HEK293 (cell line): ENCODE results near the gene SNTG2.

Source experiments
- CTCF ChIA-PET: fragments of 350-600 bp; formaldehyde crosslinking; extraction: SDS; loops from one replicate; lab custom pipeline; 2021; ENCODE audit warnings: antibody characterized with exemption; lab: Yijun Ruan, JAX
- POLR2A ChIA-PET: fragments of 300-600 bp; formaldehyde crosslinking; extraction: SDS; loops from one replicate; lab custom pipeline; 2020; ENCODE audit warnings: antibody characterized with exemption, inconsistent platforms; lab: Yijun Ruan, JAX
- H3K27ac ChIP-seq: fragments of 200-500 bp; sonication (Bioruptor generic); 2 replicates; pipeline ENCODE4 v1.5.1; 2014; ENCODE audit warnings: low read depth, low read length, control low read depth, inconsistent platforms; ENCODE audit errors: extremely low read depth
- H3K36me3 ChIP-seq, 2 experiments: fragments of 200-500 bp in 1 of 2; sonication (Bioruptor generic) in 1 of 2; 1 replicate in 1 of 2; 2 replicates in 1 of 2; pipeline ENCODE4 v1.5.1; 2014 to 2017; ENCODE audit warnings: inconsistent platforms in 2 of 2, low read length in 2 of 2; ENCODE audit not compliant: control insufficient read depth in 2 of 2, insufficient read depth in 1 of 2
- H3K4me1 ChIP-seq: fragments of 200-500 bp; sonication (Bioruptor generic); 2 replicates; pipeline ENCODE4 v1.5.1; 2014; ENCODE audit warnings: mild to moderate bottlenecking, low read length, inconsistent platforms; ENCODE audit not compliant: control insufficient read depth, insufficient read depth
- H3K4me3 ChIP-seq: 2 replicates; pipeline ENCODE4 v1.5.1; 2011; ENCODE audit warnings: low read depth, mild to moderate bottlenecking, control low read depth, low read length, moderate library complexity
- H3K9me3 ChIP-seq: fragments of 200-500 bp; sonication (Bioruptor generic); 2 replicates; pipeline ENCODE4 v1.5.1; 2014; ENCODE audit warnings: low read depth, low read length, inconsistent platforms; ENCODE audit not compliant: control insufficient read depth, insufficient read depth
- GLIS1 ChIP-seq: fragments of 450-650 bp; formaldehyde crosslinking; IDR thresholded peaks from 2 replicates; pipeline ENCODE4 v1.5.1; 2016; ENCODE audit warnings: missing biosample characterization, missing genetic modification characterization
- HOXC10 ChIP-seq: sonication (generic); formaldehyde crosslinking; IDR thresholded peaks from 2 replicates; pipeline ENCODE4 v1.8.1; 2023; ENCODE audit warnings: mild to moderate bottlenecking, missing genetic modification reagents
- KLF1 ChIP-seq: fragments of 450-650 bp; formaldehyde crosslinking; IDR thresholded peaks from 2 replicates; pipeline ENCODE4 v1.5.1; 2016; ENCODE audit warnings: missing biosample characterization, missing genetic modification characterization
- KLF10 ChIP-seq: fragments of 450-650 bp; IDR thresholded peaks from 2 replicates; pipeline ENCODE4 v1.5.1; 2018; ENCODE audit warnings: missing biosample characterization, mild to moderate bottlenecking, missing genetic modification characterization
- KLF9 ChIP-seq: fragments of 450-650 bp; formaldehyde crosslinking; IDR thresholded peaks from 2 replicates; pipeline ENCODE4 v1.5.1; 2016; ENCODE audit warnings: missing biosample characterization, missing genetic modification characterization, low read depth
- MZF1 ChIP-seq: fragments of 450-650 bp; formaldehyde crosslinking; IDR thresholded peaks from 2 replicates; pipeline ENCODE4 v1.5.1; 2017; ENCODE audit warnings: missing biosample characterization, missing genetic modification characterization, borderline replicate concordance
- RBAK ChIP-seq: fragments of 450-650 bp; formaldehyde crosslinking; IDR thresholded peaks from 2 replicates; pipeline ENCODE4 v1.5.1; 2016; ENCODE audit warnings: missing biosample characterization, missing genetic modification characterization
- REST ChIP-seq: fragments of 450-650 bp; formaldehyde crosslinking; IDR thresholded peaks from 2 replicates; pipeline ENCODE4 v1.5.1; 2016; ENCODE audit warnings: missing biosample characterization, missing genetic modification characterization
- SETDB1 ChIP-seq: IDR thresholded peaks from one replicate; pipeline ENCODE4 v1.6.1; 2017; ENCODE audit warnings: mild to moderate bottlenecking, low read length, moderate library complexity, mixed read lengths; ENCODE audit not compliant: insufficient read length
- SP2 ChIP-seq: fragments of 450-650 bp; formaldehyde crosslinking; IDR thresholded peaks from 2 replicates; pipeline ENCODE4 v1.5.1; 2016; ENCODE audit warnings: missing biosample characterization, missing genetic modification characterization
- ZBTB8A ChIP-seq: fragments of 450-650 bp; formaldehyde crosslinking; IDR thresholded peaks from 2 replicates; pipeline ENCODE4 v1.5.1; 2016; ENCODE audit warnings: missing biosample characterization, missing genetic modification characterization
- ZNF133 ChIP-seq: fragments of 450-650 bp; formaldehyde crosslinking; IDR thresholded peaks from 2 replicates; pipeline ENCODE4 v1.5.1; 2016; ENCODE audit warnings: missing biosample characterization, missing genetic modification characterization
- ZNF155 ChIP-seq: fragments of 450-650 bp; formaldehyde crosslinking; IDR thresholded peaks from 2 replicates; pipeline ENCODE4 v1.5.1; 2016; ENCODE audit warnings: missing biosample characterization, missing genetic modification characterization
- ZNF2 ChIP-seq: fragments of 450-650 bp; formaldehyde crosslinking; IDR thresholded peaks from 2 replicates; pipeline ENCODE4 v1.5.1; 2016; ENCODE audit warnings: missing biosample characterization, missing genetic modification characterization
- ZNF23 ChIP-seq: fragments of 450-650 bp; formaldehyde crosslinking; IDR thresholded peaks from 2 replicates; pipeline ENCODE4 v1.5.1; 2016; ENCODE audit warnings: missing biosample characterization, missing genetic modification characterization, borderline replicate concordance
- ZNF394 ChIP-seq: fragments of 450-650 bp; formaldehyde crosslinking; IDR thresholded peaks from 2 replicates; pipeline ENCODE4 v1.5.1; 2016; ENCODE audit warnings: missing biosample characterization, missing genetic modification characterization, mild to moderate bottlenecking, moderate library complexity, borderline replicate concordance
- ZNF416 ChIP-seq: fragments of 450-650 bp; formaldehyde crosslinking; IDR thresholded peaks from 2 replicates; pipeline ENCODE4 v1.5.1; 2016; ENCODE audit warnings: missing biosample characterization, missing genetic modification characterization
- ZNF48 ChIP-seq: fragments of 450-650 bp; formaldehyde crosslinking; IDR thresholded peaks from 2 replicates; pipeline ENCODE4 v1.5.1; 2016; ENCODE audit warnings: missing biosample characterization, missing genetic modification characterization
- ZNF510 ChIP-seq: fragments of 450-650 bp; formaldehyde crosslinking; IDR thresholded peaks from 2 replicates; pipeline ENCODE4 v1.5.1; 2018; ENCODE audit warnings: mild to moderate bottlenecking, missing genetic modification characterization, missing biosample characterization; ENCODE audit not compliant: insufficient replicate concordance
- ZNF530 ChIP-seq: fragments of 450-650 bp; formaldehyde crosslinking; IDR thresholded peaks from 2 replicates; pipeline ENCODE4 v1.5.1; 2016; ENCODE audit warnings: low read depth, missing biosample characterization, missing genetic modification characterization
- ZNF544 ChIP-seq: fragments of 450-650 bp; formaldehyde crosslinking; IDR thresholded peaks from 2 replicates; pipeline ENCODE4 v1.5.0; 2017; ENCODE audit warnings: missing biosample characterization, missing genetic modification characterization
- ZNF555 ChIP-seq: fragments of 450-650 bp; formaldehyde crosslinking; conservative IDR thresholded peaks from 2 replicates; pipeline ENCODE4 v1.5.1; 2017; ENCODE audit warnings: missing biosample characterization, mild to moderate bottlenecking, missing genetic modification characterization, inconsistent platforms
- ZNF571 ChIP-seq: fragments of 450-650 bp; formaldehyde crosslinking; IDR thresholded peaks from 2 replicates; pipeline ENCODE4 v1.5.0; 2017; ENCODE audit warnings: missing biosample characterization, missing genetic modification characterization
- ZNF624 ChIP-seq: fragments of 450-650 bp; formaldehyde crosslinking; IDR thresholded peaks from 2 replicates; pipeline ENCODE4 v1.5.1; 2017; ENCODE audit warnings: missing biosample characterization, missing genetic modification characterization
- ZNF664 ChIP-seq: fragments of 450-650 bp; formaldehyde crosslinking; IDR thresholded peaks from 2 replicates; pipeline ENCODE4 v1.5.1; 2016; ENCODE audit warnings: missing biosample characterization, missing genetic modification characterization
- ZNF768 ChIP-seq: fragments of 450-650 bp; formaldehyde crosslinking; IDR thresholded peaks from 2 replicates; pipeline ENCODE4 v1.5.1; 2018; ENCODE audit warnings: missing biosample characterization, mild to moderate bottlenecking, missing genetic modification characterization
- ZNF830 ChIP-seq: fragments of 450-650 bp; IDR thresholded peaks from 2 replicates; pipeline ENCODE4 v1.5.0; 2018; ENCODE audit warnings: missing biosample characterization, missing genetic modification characterization, low read depth, mild to moderate bottlenecking, moderate library complexity
- ZNF843 ChIP-seq: fragments of 450-650 bp; formaldehyde crosslinking; IDR thresholded peaks from 2 replicates; pipeline ENCODE4 v1.5.1; 2016; ENCODE audit warnings: missing biosample characterization, missing genetic modification characterization

Gene SNTG2

GRCh38 chr2:1367601-1368000 lies 417.0 kb downstream of the SNTG2 start:
- H3K4me1 ChIP-seq = no peaks in the 10 kb centered on the region
- ChIA-PET CTCF (no interaction called here), POLR2A (no interaction called here)
- H3K4me3 ChIP-seq = no peak overlapping the region
- no peaks in the 10 kb centered on the region for H3K9me3 ChIP-seq
- no peaks in the 10 kb centered on the region for H3K36me3 ChIP-seq
- TF ChIP-seq KLF9 (no peak), ZNF664 (tag by site-specific recombination) (no peak), KLF1 (no peak), ZNF555 (tag by site-specific recombination) (no peak), KLF10 (no peak), ZBTB8A (tag by site-specific recombination) (no peak), SETDB1 (no peak), MZF1 (tag by site-specific recombination) (no peak), ZNF2 (tag by site-specific recombination) (no peak), ZNF768 (tag by site-specific recombination) (no peak), ZNF394 (tag by site-specific recombination) (no peak), ZNF510 (no peak)
- no peak overlapping the region for H3K27ac ChIP-seq

- ChIA-PET POLR2A (no interaction called here), CTCF (no interaction called here)
These were observed 419.3 kb downstream of the SNTG2 start for GRCh38 chr2:1369905-1370304.

GRCh38 chr2:1370461-1370860 lies 419.8 kb downstream of the SNTG2 start:
- no peak overlapping the region for H3K4me3 ChIP-seq
- no peaks in the 10 kb centered on the region for H3K36me3 ChIP-seq
- TF ChIP-seq ZNF416 (tag by site-specific recombination) = no peak
- ChIA-PET CTCF (interaction anchor here (0.9 kb wide), 1 partner anchor 176 kb away, joined by 4 read pairs; no protein-coding TSS in a partner anchor), POLR2A (no interaction called here)
- no peaks in the 10 kb centered on the region for H3K4me1 ChIP-seq
- H3K9me3 ChIP-seq = no peaks in the 10 kb centered on the region
- no peak overlapping the region for H3K27ac ChIP-seq

More at GRCh38 chr2:1369905-1370304, 419.3 kb downstream of the SNTG2 start:
- Histone ChIP-seq H3K36me3 (no peaks in the 10 kb centered on the region), H3K4me1 (no peaks in the 10 kb centered on the region), H3K27ac (no peak overlapping the region), H3K4me3 (no peak overlapping the region), H3K9me3 (no peaks in the 10 kb centered on the region)
- TF ChIP-seq ZNF23 (tag by site-specific recombination) = no peak
- no peak for TF ChIP-seq SP2 (tag by site-specific recombination)
- no peak for TF ChIP-seq ZNF624
- TF ChIP-seq ZNF394 (tag by site-specific recombination) = no peak
- no peak for TF ChIP-seq ZNF830 (tag by site-specific recombination)

GRCh38 chr2:1371082-1371481 lies 420.4 kb downstream of the SNTG2 start:
- Histone ChIP-seq H3K4me3 (no peak overlapping the region), H3K36me3 (no peaks in the 10 kb centered on the region), H3K27ac (no peak overlapping the region), H3K9me3 (no peaks in the 10 kb centered on the region), H3K4me1 (no peaks in the 10 kb centered on the region)
- ChIA-PET CTCF (interaction anchor here (0.9 kb wide), 1 partner anchor 175 kb away, joined by 4 read pairs; no protein-coding TSS in a partner anchor), POLR2A (no interaction called here)
- TF ChIP-seq RBAK (tag by site-specific recombination) = no peak
- no peak for TF ChIP-seq ZNF133
- TF ChIP-seq ZNF530 (tag by site-specific recombination) = no peak
- no peak for TF ChIP-seq ZNF664 (tag by site-specific recombination)
- TF ChIP-seq HOXC10 (CRISPR knock-in tag) = no peak
- TF ChIP-seq ZNF544 (tag by site-specific recombination) = no peak
- TF ChIP-seq ZNF48 (tag by site-specific recombination) = no peak
- TF ChIP-seq ZNF571 (tag by site-specific recombination) = no peak
- no peak for TF ChIP-seq REST (tag by site-specific recombination)
- no peak for TF ChIP-seq ZNF843 (tag by site-specific recombination)
- no peak for TF ChIP-seq GLIS1
- no peak for TF ChIP-seq ZNF155
